Activated T-cell treated with anti-CD3 and anti-CD28 coated beads, Interleukin-2, amount 50 U/mL, for 48 hours (primary cell): ENCODE data around the gene FBRS.
A peak's percentile ranks its signal among the peaks of the same experiment; 100 is the strongest.
"Not testable (repeated sequence)": the region's sequence is repeated elsewhere in the genome, so short reads cannot be mapped to it uniquely, and the experiment has no call there.

Experiments used
- DNase-seq, 2 experiments: peaks; one replicate each; pipeline ENCODE4 v3.0.0-alpha.2; 2020

Gene FBRS

GRCh38 chr16:30657866-30658730 lies at the start of gene FBRS:
Gene FBRS (plus strand): TSS chr16:30658431. CDS start chr16:30659519, 1,088 bp downstream.
- DNase-seq, result peak; percentile 100

- peak; percentile 70 to 76 for DNase-seq
Measured at GRCh38 chr16:30609002-30609925, 49.0 kb upstream of the FBRS start.

- DNase-seq, result peak; percentile 98 to 99
Measured at GRCh38 chr16:30609926-30610839, 48.0 kb upstream of the FBRS start, which contains the start of gene ZNF689. Gene ZNF689 (minus strand): TSS chr16:30610389. CDS start chr16:30610041, 348 bp downstream.

GRCh38 chr16:30615358-30616091 lies 42.7 kb upstream of the FBRS start:
- peak; percentile 92 to 94 for DNase-seq

- DNase-seq, result no peak
Measured at GRCh38 chr16:30619202-30619601, 39.0 kb upstream of the FBRS start.

- no peak for DNase-seq
Measured at GRCh38 chr16:30619638-30620037, 38.6 kb upstream of the FBRS start.

- no peak for DNase-seq
Measured at GRCh38 chr16:30620169-30620568, 38.1 kb upstream of the FBRS start.

GRCh38 chr16:30621765-30622164 lies 36.5 kb upstream of the FBRS start:
- DNase-seq, result no peak

GRCh38 chr16:30622455-30623032 lies 35.7 kb upstream of the FBRS start:
- DNase-seq, result no peak

- DNase-seq, result no peak
Measured at GRCh38 chr16:30623536-30624283, 34.5 kb upstream of the FBRS start.

- DNase-seq, result no peak
Measured at GRCh38 chr16:30626236-30626635, 32.0 kb upstream of the FBRS start.

- DNase-seq, result peak; percentile 95 to 98
Measured at GRCh38 chr16:30628628-30629540, 29.3 kb upstream of the FBRS start.

GRCh38 chr16:30632454-30632853 lies 25.8 kb upstream of the FBRS start:
- not testable (repeated sequence) for DNase-seq

- DNase-seq, result no peak
Measured at GRCh38 chr16:30633526-30633925, 24.7 kb upstream of the FBRS start.

GRCh38 chr16:30636599-30636998 lies 21.6 kb upstream of the FBRS start:
- DNase-seq, result no peak

- DNase-seq, result not testable (repeated sequence)
Measured at GRCh38 chr16:30637139-30637538, 21.1 kb upstream of the FBRS start.

- no peak for DNase-seq
Measured at GRCh38 chr16:30637944-30638343, 20.3 kb upstream of the FBRS start.

- no peak for DNase-seq
Measured at GRCh38 chr16:30641378-30641982, 16.8 kb upstream of the FBRS start.

GRCh38 chr16:30644334-30644830 lies 13.8 kb upstream of the FBRS start:
- no peak for DNase-seq
